ENCODE results near the gene MDC1.

- TF ChIP-seq, protein P1, sequence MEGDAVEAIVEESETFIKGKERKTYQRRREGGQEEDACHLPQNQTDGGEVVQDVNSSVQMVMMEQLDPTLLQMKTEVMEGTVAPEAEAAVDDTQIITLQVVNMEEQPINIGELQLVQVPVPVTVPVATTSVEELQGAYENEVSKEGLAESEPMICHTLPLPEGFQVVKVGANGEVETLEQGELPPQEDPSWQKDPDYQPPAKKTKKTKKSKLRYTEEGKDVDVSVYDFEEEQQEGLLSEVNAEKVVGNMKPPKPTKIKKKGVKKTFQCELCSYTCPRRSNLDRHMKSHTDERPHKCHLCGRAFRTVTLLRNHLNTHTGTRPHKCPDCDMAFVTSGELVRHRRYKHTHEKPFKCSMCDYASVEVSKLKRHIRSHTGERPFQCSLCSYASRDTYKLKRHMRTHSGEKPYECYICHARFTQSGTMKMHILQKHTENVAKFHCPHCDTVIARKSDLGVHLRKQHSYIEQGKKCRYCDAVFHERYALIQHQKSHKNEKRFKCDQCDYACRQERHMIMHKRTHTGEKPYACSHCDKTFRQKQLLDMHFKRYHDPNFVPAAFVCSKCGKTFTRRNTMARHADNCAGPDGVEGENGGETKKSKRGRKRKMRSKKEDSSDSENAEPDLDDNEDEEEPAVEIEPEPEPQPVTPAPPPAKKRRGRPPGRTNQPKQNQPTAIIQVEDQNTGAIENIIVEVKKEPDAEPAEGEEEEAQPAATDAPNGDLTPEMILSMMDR (IDR thresholded peaks at IDR 0.05): no peak
- no peak for TF ChIP-seq POLR2A (IDR thresholded peaks at IDR 0.05)
Observed at GRCh38 chr6:30741063-30741779, 24.1 kb upstream of the MDC1 start.

All from esophagus squamous epithelium (tissue), 4 donors.